NCI-H510A treated with DMSO at 0.1 percent for 48 hours (cell line): Measurements from ENCODE around the gene ANKMY1.
"Not testable (repeated sequence)": the region's sequence is repeated elsewhere in the genome, so short reads cannot be mapped to it uniquely, and the experiment has no call there.

Source experiments
- DNase-seq: peaks from one replicate; lab custom pipeline; 2025; lab: John Stamatoyannopoulos, UW

The ANKMY1 gene

DNA sequence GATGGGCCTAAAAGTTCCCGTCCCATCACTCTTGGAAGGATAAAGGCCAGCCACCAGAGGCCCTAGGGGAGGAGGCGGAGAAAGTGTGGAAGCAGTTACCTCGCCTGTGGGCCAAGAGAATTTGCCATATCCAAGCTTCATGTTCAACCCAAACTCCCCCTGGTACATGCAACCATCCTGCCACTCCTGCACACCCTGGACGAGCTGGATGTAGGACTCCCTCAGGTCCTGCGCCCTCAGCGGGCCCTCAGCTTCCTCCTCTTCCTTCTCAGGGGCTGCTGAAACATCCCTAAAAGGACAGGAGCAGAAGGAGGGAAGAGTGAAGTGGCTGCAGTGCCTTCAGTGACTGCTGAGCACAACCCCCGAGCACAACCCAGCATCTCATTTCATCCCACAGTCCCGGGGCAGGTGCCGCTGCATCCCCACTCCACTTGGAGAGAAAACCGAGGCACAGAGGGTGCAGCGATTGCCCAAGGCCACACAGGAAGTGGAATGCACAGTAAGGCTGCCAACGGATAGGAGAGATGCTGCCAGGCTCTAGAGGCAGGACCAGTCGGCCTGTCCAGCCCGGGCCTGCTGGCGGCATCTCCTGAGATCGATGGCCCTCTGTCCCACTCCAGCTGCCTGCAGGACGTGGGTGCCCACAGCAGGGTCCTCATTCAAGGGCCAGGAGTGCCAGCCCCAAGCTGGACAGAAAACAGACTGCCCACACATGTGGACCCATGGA is 2.9 kb downstream of the ANKMY1 start:
- no peak for DNase-seq

DNA sequence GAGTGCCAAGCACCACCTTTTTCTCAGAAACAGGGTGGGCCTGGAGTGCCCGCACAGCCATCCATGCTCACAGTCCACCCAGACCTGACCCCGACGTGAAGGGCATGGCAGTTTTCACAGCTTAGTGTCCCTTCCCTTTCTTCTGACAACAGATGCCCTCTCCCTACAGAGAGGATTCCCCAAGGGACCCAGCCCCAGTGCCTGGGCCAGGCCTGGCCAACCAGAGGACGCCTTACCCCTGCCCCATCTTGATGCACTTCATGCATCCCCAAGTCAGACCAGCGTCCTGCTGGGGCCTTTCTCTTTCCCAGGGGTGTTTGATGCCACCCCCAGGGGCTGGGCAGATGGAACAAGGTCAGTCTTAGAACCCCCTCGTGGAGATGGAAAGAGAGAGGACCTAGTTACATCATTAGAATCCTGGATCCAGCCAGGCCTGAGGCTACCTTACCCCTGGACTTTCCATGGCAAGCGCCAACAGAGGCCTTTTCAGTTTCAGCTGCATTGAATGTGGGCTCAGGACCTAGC is 3.8 kb downstream of the ANKMY1 start:
- DNase-seq, result no peak

DNA sequence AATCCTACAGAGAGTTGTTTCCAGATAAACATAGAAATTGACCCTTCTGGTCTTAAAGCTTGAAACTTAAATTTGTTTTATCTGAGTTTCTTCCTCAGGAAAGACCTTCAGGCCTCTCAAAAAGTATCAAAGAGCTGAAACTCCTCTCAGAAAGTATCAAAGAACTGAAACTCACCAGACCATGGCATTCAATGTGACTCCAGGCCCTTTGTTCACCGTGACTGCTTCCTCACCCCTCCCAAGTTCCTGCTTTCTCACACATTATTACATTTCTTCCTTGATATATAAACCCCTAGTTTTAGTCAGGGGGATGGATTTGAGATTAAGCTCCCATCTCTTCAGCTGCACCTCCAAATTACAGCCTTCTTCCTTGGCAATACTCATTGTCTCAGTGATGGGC is 6.0 kb downstream of the ANKMY1 start:
- DNase-seq, result no peak

DNA sequence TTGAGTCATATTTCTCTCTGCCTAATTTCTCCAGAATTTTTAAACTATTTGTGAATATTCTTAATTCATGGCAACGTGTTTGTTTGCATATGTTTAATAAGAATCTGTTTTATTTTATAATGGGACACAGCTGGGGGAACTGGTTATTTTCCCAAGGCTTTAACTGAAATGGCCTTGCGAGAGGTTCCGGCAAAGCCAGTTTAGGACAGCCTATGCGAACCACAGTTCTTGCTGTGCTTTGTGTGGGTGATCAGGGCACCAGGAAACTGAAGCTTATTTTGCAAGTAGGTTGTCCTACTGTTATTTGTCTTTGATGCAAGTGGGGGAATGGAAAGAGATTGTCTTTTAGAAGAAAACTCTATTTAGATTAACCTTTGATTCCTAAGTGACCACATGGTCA is 6.5 kb downstream of the ANKMY1 start:
- no peak for DNase-seq

DNA sequence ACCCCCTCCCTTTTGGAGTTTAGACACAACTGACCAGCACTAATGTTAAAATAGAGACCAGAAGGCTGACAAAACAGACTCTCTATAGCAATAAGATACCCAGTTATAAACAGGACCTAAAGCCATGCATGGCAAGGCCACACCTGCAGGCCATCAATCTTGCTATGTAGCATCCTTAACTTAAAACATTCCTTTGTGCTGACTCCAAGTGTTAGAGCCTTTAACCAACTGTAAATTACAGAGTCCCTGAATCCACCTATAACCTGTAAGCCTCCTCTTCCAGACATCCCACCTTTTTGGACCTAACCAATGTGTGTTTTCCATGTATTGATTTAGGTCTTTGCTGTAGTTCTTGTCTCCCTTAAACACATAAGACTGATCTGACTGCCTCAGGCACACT is 17.9 kb downstream of the ANKMY1 start:
- no peak for DNase-seq

DNA sequence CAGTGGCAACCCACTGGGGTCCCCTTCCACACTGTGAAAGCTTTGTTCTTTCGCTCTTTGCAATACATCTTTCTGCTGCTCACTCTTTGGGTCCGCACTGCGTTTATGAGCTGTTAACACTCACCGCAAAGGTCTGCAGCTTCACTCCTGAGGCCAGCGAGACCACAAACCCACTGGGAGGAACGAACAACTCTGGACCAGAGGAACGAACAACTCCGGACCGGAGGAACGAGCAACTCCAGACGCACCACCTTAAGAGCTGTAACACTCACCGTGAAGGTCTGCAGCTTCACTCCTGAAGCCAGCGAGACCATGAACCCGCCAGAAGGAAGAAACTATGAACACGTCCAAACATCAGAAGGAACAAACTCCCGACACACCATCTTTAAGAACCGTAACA is 18.7 kb downstream of the ANKMY1 start:
- DNase-seq, result not testable (repeated sequence)

DNA sequence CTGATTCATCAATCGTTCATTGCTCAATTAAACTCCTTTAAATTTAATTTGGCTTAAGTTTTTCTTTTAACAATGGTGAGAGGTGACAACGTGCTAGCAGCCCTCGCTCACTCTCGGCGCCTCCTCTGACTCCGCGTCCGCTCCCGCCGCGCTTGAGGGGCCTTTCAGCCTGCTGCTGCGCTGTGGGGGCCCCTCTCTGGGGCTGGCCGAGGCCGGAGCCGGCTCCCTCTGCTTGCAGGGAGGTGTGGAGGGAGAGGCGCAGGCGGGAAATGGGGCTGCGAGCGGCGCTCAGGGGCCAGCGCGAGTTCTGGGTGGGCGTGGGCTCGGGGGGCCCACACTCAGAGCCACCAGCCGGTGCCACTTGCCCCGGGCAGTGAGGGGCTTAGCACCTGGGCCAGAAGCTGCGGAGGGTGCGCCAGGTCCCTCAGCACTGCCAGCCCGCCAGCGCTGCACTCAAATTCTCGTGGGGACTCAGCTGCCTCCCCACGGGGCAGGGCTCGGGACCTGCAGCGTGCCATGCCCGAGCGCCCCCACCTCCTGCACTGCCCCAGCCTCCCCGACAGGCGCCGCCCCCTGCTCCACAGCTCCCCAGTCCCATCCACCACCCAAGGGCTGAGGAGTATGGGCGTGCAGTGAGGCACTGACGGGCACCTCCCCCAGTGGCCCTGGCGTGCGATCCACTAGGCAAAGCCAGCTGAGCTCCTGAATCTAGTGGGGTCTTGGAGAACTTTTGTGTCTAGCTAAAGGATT is 19.6 kb downstream of the ANKMY1 start:
- DNase-seq, result no peak

DNA sequence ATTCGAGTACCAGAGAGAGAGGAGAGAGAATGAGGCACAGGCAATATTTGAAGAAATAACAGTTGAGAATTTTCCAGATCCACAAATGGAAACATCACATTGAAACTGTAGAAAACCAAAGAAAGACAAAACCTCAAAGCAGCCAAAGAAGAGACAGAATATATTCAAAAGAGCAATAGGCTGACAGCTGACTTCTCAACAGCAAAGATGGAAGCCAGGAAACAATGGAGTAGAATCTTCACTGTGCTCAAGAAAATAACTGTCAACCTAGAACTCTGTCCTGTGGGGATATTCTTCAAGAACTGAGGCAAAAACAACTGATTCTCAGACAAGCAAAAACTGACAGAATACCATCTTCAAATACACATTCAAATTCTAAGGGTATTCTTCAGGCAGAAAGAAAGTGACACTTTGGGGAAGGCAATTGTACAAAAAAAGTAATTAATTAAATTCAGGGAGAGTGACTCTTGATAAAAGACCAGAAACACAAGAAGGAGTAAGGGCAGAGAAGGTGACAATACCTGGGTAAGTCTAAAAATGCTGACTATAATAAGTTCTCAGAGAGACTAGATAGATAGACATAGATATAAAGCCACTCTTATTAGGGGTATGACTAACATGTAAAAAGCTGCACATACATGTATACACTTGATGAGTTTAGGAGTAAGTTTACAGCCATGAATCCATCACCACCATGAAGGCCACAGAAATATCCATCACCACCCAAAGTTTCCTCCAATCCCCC is 25.6 kb downstream of the ANKMY1 start:
- DNase-seq, result no peak

DNA sequence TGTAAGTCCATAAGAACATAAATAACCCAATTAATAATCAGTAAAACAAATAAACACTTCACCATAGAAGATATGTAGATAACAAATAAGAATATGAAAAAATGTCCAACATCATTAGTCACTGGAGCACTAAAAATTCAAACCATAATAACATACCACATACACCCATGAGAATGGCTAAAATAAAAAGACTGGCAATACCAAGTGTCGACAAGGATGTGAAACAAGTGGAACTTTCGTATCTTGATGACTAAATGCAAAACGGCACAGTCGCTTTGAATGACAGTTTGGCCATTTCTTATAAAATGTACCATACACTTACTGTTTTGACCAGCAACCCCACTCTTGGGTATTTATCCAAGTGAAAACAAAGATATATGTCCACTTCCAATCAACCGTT is 26.8 kb downstream of the ANKMY1 start:
- DNase-seq, result no peak

DNA sequence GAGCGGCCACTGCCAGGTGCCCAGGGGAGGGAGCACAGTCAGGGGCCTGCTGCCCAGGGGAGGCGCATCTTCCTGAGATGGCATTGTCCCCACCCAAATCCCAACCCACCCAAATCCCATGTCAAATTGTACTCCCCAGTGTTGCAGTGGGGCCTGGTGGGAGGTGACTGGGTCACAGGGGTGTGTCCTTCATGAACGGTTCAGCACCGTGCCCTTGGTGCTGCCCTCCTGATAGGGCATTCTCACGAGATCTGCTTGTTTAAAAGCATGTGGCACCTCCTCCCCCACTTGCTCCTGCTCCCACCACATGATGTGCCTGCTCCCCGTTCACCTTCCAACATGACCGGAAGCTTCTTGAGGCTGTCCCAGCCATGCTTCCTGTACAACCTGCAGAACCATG is 27.6 kb downstream of the ANKMY1 start:
- no peak for DNase-seq

DNA sequence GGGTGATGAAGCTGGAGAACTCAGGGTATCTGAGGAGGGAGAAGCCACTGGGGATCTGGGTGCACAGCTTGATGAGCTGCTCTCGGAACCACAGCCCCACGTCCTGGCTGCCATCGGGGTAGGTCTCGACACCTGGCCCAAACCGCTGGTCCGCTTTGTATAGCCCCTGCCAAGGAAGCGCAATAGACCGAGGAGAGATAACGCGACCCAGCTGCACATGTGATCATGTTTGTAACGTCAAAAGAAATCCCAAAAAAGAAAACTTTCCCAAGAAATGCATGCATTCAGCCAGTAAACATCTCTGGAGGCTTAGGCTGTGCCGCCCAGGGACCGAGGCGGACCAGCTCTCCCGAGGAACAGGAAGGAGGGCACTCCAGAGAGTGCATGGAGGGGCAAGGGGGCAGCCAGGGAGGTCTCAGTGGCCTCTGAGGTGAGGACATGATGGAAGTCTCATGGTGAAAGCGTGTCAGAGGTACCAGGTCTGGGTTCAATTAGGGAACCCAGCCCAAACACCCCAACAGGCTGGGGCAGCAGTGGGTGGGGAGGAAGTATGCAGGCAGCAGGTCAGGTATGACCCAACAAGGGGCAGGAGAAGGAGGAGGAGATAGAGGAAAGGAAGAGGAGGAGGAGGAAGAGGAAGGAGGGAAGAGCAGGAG is 28.3 kb downstream of the ANKMY1 start:
- no peak for DNase-seq

DNA sequence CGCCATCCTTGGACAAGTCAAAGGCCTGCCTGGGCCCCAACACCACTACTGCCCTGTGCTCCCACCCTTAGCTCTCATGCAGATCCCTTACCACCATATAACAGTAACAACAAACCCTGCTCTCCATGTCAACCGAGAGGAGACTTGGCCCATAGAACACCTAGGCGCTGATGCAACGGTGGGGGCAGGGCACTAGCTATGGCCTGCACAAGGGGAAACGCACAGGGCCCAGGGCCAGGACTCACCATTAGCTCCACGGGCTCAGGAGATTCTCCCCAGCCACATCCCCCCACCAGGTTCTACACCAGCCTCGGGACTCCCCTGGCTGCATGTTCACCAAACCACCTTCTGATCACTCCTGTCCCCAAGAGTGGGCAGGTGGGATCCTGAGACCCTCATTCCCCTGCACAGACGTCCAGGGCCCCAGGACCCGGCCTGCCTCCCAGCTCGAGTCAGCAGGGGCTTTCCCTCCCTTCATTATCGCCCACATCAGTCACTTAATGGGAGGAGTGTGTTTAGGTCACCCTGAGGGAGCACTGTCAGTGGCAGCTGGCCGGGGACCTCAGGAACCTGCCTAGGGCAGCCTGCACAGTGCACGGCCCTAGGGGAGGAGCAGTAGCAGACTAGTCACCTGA is 29.3 kb downstream of the ANKMY1 start:
- no peak for DNase-seq

DNA sequence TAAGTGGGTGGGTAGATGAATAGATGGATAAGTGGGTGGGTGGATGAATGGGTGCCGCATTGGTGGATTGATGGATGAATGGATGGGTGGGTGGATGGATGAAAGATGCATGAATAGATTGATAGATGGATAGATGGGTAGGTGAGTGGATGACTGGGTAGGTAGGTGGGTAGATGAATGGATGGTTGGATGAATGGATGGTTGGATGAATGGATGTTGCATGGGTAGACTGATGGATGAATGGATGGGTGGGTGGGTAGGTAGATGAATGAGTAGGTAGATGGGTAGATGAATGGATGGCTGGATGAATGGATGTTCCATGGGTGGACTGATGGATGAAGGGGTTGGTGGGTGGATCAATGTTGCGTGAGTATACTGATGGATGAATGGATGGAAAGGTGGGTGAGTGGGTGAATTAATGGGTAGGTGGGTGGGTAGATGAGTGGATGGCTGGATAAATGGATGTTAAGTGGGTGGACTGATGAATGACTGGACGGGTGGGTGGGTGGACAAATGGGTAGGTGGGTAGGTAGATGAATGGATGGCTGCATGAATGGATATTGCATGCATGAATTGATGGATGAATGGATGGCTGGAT is 30.5 kb downstream of the ANKMY1 start:
- no peak for DNase-seq

DNA sequence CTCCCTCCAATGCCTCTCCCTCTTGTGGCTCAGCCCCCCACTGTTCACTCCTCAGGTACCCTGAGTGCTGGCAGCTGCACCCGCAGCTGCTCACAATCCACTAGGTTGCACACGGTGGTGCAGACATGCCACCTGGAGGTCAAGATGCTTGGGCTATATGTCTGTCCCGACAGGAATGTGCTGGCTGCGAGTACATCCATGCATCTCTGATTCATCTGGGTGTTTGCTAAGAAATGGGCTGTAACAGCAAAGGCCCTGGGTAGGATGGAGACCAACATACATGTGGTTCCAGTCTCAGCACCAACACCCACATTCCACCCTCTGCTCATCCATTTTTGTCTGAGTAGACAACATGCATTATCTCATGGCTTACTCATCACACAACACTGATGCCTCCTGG is 31.3 kb downstream of the ANKMY1 start:
- DNase-seq, result no peak

DNA sequence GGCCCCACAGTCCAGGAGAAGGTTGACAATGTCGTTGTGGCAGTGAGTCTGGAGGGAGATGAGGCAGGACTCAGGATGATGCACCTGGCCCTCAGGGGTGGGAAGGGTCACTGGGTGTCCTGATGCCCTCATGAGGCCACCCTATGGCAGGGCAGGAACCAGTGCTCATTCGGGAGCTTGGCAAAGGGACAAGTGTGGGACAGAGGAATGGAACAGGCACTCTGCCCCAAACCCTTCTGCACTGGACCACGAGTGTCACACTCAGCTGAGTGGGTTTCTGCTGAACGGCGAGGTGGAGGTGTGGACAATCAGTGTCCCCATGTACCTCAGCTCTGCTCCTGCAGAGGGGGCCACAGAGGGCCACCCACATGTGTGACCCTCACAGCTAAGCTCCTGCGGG is 32.0 kb downstream of the ANKMY1 start:
- no peak for DNase-seq

DNA sequence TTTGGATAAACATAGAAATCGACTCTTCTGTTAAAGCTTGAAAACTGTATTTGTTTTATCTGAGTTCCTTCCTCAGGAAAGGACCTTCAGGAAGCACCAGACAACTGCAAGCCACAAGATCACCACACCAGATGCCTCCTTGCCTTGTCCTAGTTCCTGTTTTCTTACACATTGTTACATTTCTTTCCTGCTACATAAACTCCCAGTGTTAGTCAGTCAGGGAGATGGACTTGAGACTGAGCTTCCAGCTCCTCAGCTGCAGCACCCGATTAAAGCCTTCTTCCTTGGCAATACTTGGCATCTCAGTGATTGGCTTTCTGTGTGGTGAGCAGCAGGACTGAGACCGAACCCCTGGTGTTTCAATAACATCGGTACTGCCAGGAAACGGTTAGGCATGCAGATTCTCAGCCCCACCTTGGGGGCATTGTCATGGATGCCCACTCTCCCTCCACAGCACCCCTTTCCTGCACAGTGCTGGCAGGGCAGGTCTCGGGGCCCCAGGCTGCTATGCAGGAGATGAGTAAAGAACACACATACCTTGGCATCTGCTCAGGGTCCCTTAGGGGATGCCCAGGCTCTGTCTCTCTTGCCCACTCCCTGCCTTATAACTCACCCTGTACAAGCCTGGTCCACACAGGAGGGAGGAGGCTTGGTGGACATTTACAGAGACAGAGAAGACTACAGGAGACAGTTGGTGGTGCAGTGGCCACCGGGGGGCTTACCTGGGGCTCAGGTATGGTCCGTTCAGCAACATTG is 32.6 kb downstream of the ANKMY1 start:
- DNase-seq, result no peak

DNA sequence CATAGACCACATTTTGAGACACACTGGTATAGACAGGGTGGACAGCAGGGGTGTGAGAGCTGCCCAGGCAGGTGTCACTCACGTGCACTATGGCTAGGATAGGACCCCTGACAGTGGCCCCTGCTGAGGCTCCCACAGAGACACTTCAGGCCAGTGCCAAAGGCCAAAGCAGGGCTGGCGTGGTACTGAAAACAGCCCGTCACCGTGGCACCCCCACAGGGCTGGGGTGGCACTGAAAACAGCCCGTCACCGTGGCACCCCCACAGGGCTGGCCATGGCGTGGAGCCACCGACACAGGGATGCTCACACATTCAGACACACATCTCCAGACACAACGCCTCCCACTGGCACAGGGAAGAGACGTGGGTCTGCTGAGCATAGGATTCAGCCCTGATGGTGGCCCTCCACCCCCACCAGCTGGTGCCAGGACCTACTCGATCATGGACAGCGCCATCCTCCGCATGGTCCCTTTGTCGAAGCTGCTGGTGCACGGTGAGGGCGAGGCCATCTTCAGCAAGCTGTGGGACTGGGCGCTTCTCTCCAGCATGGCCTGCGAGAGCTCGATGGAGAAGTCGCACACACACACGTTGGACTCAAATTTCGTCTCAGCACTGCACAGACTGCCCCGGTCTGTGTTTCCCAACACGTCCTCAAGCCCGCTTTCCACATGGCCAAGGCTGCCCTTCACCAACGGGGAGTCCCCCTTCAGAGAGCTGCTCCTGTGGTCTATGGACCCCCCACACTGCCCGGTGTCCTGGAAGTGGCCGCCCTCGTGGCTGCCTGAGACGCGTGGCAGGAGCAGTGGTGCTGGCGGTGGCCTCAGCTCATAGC is 34.1 kb downstream of the ANKMY1 start:
- no peak for DNase-seq

DNA sequence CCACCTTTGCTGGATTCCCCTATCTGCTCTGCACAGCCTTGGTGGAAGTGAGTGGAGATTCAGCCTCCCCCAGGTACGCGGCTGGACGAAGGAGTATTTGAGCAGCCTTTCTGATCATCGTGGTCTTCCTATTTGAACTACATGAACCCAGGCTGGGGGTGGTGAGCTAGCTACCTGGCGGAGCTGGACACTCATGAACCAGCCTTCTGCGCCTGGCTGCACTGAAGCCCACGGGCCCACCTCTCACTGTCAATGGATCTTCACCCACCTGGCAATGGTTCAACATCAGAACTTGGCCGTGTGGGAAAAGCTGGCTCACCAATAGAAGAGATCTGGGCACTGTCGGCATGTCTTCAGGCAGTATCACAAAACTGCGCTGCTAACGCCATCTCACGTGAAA is 35.4 kb downstream of the ANKMY1 start:
- DNase-seq, result no peak

DNA sequence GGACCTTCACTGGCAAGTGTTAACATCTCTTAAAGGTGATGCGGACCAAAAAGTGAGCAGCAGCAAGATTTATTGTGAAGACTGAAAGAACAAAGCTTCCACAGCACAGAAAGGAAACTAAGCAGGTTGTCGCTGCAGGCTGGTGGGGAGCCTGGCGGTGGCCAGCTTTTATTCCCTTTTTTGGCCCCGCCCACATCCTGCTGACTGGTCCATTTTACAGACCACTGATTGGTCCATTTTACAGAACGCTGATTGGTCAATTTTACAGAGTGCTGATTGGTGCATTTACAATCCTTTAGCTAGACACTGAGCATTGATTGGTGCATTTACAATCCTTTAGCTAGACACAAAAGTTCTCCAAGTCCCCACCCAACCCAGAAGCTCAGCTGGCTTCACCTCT is 35.9 kb downstream of the ANKMY1 start:
- not testable (repeated sequence) for DNase-seq

DNA sequence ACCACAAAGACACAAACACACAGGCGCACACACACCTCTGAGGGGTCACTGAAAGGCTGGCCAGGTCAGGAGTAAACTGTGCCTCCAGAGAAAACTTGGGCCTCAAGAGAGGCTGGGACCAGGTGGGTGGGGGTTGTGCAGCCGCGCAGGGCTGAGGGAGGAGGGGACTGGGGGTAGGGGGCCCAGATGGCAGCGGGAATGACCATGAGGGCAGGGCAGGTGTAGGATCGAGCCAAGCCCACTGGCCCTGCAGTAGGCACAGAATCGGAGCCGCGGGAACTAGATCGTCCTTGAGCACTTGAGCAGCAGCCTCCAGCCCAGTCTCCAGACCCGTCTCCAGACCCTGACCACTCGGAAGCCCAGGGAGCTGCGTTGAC is 36.8 kb downstream of the ANKMY1 start:
- no peak for DNase-seq
